NT2/D1 (cell line): ENCODE results near the gene CCDC171.
A peak's percentile ranks its signal among the peaks of the same experiment; 100 is the strongest.

Experiments
- DNase-seq: peaks from one replicate; pipeline ENCODE4 v3.0.0-alpha.2; 2011; ENCODE audit warnings: low read depth, low spot score
- H3K27me3 ChIP-seq: 2 replicates; pipeline ENCODE4 v1.6.0; 2011; ENCODE audit warnings: mild to moderate bottlenecking; ENCODE audit not compliant: insufficient read length, insufficient read depth
- H3K36me3 ChIP-seq: 2 replicates; pipeline ENCODE4 v1.6.1; 2011; ENCODE audit warnings: mild to moderate bottlenecking, low read length, mixed read lengths; ENCODE audit not compliant: insufficient read depth, insufficient read length
- H3K4me1 ChIP-seq: 2 replicates; pipeline ENCODE4 v1.5.1; 2011; ENCODE audit not compliant: insufficient read depth, insufficient read length
- H3K4me3 ChIP-seq: 2 replicates; pipeline ENCODE4 v1.5.1; 2011; ENCODE audit warnings: low read depth; ENCODE audit not compliant: insufficient read length
- H3K9ac ChIP-seq: 2 replicates; pipeline ENCODE4 v1.6.0; 2011; ENCODE audit warnings: low read depth; ENCODE audit not compliant: insufficient read length
- H3K9me3 ChIP-seq: 2 replicates; pipeline ENCODE4 v1.5.1; 2011; ENCODE audit warnings: mild to moderate bottlenecking, low read length; ENCODE audit not compliant: insufficient read depth
- SUZ12 ChIP-seq: IDR thresholded peaks from 2 replicates; pipeline ENCODE4 v1.6.1; 2011; ENCODE audit not compliant: insufficient read length, insufficient read depth; ENCODE audit errors: extremely low read depth
- YY1 ChIP-seq: IDR thresholded peaks from 2 replicates; pipeline ENCODE4 v1.6.1; 2011; ENCODE audit not compliant: insufficient read length, insufficient read depth
- ZNF274 ChIP-seq: IDR thresholded peaks from 2 replicates; pipeline ENCODE4 v1.6.1; 2011; ENCODE audit warnings: mild to moderate bottlenecking, low read depth, low read length

CCDC171 gene

DNA sequence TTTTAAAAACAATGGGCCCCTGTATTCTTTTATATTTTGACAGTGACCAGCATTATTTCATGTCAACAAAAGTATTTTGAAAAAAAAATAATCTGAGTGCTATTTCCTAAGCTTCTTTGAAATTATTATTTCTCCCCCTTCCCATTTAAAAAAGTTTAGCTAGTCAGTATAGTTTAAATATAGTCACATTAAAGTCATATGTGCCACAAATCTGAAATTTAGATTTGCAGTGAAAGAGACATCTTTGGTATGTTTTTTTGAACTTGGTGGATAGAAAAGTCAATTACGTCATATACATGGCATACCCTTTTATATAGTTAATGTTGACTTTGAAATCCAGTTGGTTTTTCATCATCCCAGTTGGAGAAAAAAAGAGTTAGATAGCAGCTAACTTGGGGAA, 297.0 kb downstream of the CCDC171 start:
- Histone ChIP-seq H3K4me1 (no peaks in the 10 kb centered on the region), H3K9me3 (no peaks in the 10 kb centered on the region), H3K27me3 (no peaks in the 10 kb centered on the region), H3K9ac (no peak overlapping the region), H3K36me3 (no peaks in the 10 kb centered on the region), H3K4me3 (no peak overlapping the region)
- no peak for DNase-seq
- TF ChIP-seq YY1 (no peak), SUZ12 (no peak), ZNF274 (no peak)

DNA sequence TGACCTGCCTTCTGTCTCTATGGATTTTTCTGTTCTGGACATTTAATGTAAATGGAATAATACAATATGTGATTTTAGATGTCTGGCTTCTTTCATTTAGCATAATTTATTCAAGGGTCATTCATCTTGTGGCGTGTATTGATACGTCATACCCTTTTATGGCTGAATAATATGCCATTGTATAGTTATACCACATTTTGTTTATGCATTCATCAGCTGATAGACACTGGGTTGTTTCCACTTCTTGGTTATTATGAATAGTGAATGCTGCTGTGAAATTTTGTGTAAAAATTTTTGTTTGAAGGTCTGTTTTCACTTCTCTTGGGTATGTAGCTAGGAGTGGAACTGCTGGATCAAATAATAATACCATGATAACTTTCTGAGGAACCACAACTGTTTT, 298.9 kb downstream of the CCDC171 start:
- TF ChIP-seq YY1: no peak
- no peak for DNase-seq
- no peaks in the 10 kb centered on the region for H3K4me1 ChIP-seq

DNA sequence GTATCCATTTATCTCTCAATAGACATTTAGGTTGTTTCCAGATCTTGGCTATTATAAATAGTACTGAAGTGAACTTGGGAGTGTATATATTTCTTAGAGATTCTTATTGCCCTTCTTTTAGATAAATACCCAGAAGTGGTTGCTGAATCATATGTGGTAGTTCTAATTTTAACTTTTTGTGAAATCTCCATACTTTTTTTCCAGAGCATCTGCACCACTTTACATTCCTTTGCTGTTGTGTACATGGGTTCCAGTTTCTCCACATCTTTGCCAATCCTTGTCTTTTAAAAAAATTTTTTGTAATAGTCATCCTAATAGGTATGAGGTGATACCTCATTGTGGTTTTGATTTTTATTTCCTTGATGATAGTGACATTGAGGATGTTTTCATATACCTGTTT, 303.7 kb downstream of the CCDC171 start:
- Histone ChIP-seq H3K36me3 (no peaks in the 10 kb centered on the region), H3K9me3 (no peaks in the 10 kb centered on the region; the same call in 1 of the 2 replicates)

More for the DNA sequence above, 298.9 kb downstream of the CCDC171 start:
- no peak overlapping the region for H3K4me3 ChIP-seq
- H3K9me3 ChIP-seq: no peaks in the 10 kb centered on the region
- H3K36me3 ChIP-seq: no peaks in the 10 kb centered on the region
- H3K9ac ChIP-seq: no peak overlapping the region
- no peaks in the 10 kb centered on the region for H3K27me3 ChIP-seq

DNA sequence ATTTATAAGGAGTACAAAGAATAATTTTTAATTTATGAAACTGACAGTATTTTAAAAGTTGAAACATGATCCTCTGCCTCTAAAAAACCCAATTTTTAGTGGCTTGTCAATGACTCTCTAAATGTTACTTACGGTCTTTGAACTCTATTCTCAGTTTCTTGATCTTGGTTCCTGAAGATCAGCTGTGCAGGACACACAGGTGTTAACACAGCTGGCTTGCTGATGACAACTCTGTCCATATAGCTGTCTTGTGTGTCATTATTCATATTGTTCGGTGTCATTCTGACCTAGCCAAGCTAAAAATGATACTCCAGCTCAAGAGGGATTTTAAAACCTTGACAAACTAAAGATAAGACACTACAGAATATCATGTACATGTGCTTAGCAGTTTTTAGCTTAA, 314.5 kb downstream of the CCDC171 start:
- TF ChIP-seq SUZ12 (no peak), ZNF274 (no peak), YY1 (no peak)
- no peak for DNase-seq
- Histone ChIP-seq H3K36me3 (no peaks in the 10 kb centered on the region), H3K4me3 (no peak overlapping the region), H3K27me3 (no peaks in the 10 kb centered on the region), H3K4me1 (no peaks in the 10 kb centered on the region), H3K9me3 (peaks cover 4% of the 10 kb centered on the region; the same call in 1 of the 2 replicates), H3K9ac (no peak overlapping the region)

More for the DNA sequence above, 303.7 kb downstream of the CCDC171 start:
- Histone ChIP-seq H3K27me3 (no peaks in the 10 kb centered on the region), H3K9ac (no peak overlapping the region), H3K4me1 (no peaks in the 10 kb centered on the region), H3K4me3 (no peak overlapping the region)
- no peak for DNase-seq
- no peak for TF ChIP-seq YY1
- no peak for TF ChIP-seq ZNF274
- TF ChIP-seq SUZ12: no peak

DNA sequence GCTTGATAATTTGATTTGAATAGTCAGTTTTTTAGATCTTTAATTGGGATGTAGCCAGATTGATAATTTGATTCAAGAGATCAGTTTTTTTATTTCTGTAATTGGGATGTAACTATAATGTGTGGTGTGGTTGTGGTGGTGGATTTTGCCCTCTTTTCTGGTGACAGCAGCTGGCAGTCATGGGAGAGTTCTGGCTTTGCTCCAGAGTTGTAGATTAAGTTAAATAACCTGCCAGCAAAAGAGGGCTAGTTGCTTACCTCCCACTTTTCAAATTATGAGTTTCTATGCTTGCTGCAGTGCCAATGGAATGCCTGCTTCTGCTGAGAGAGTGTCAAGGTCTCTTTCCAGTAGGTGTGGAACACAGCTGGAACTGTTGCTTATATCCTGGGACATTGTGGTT, 315.1 kb downstream of the CCDC171 start:
- TF ChIP-seq YY1 (no peak), SUZ12 (no peak), ZNF274 (no peak)
- no peaks in the 10 kb centered on the region for H3K27me3 ChIP-seq
- no peaks in the 10 kb centered on the region for H3K9me3 ChIP-seq
- no peak for DNase-seq
- H3K4me1 ChIP-seq: no peaks in the 10 kb centered on the region
- no peaks in the 10 kb centered on the region for H3K36me3 ChIP-seq
- no peak overlapping the region for H3K9ac ChIP-seq
- no peak overlapping the region for H3K4me3 ChIP-seq

DNA sequence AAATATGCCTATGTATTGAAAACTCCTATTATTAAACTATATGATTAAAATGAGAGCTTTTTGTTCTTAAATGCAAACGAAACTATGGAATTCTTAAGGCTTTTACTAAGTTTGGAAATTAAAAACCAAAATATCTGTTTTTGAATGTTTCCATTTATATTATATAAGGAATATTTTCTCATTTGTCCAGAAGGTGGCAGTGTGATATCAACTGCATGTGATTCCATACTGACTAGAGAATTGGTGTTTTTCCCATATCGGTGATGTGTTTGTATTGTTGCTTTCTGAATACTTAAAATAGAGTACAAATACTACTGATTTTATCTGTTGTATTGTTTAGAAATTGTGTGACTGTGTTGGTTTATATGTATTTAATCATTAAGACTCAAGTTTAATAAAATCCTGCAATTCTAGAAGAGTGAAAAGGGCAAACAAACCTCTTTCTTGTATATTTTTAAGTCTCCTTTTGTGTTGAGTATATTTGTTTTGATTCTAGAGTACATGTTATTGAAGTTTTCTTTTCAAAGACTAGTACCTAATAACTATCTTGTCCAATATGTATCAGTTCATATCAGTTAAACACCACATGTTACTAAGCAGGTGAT, 320.8 kb downstream of the CCDC171 start:
- DNase-seq: peak; percentile 28
- no peak for TF ChIP-seq ZNF274
- TF ChIP-seq SUZ12: no peak
- TF ChIP-seq YY1: no peak
- no peak overlapping the region for H3K9ac ChIP-seq
- H3K36me3 ChIP-seq: no peaks in the 10 kb centered on the region
- H3K4me1 ChIP-seq: no peaks in the 10 kb centered on the region
- no peaks in the 10 kb centered on the region for H3K9me3 ChIP-seq
- no peaks in the 10 kb centered on the region for H3K27me3 ChIP-seq
- no peak overlapping the region for H3K4me3 ChIP-seq

DNA sequence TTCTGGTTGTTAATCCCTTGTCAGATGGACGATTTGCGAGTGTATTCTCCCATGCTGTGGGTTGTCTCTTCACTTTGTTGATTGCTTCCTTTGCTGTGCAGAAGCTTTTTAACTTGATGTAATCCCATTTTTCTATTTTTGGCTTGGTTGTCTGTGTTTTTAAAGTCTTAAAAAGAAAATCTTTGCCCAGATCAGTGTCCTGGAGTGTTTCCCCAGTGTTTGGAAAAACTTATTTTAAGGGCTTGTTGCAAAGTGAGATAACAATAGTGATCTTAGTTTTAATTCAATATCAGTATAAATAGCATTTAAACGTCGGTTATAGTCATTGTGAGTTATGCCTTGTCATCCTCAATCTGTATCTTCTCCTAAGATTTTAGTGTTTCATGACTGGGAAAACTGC, 329.5 kb downstream of the CCDC171 start:
- no peak for DNase-seq
- no peak for TF ChIP-seq ZNF274
- TF ChIP-seq SUZ12: no peak
- no peak for TF ChIP-seq YY1
- Histone ChIP-seq H3K27me3 (no peaks in the 10 kb centered on the region), H3K9me3 (no peaks in the 10 kb centered on the region), H3K4me3 (no peak overlapping the region), H3K36me3 (no peaks in the 10 kb centered on the region), H3K4me1 (no peaks in the 10 kb centered on the region), H3K9ac (no peak overlapping the region)
